NCI-H524 (cell line): Measurements from ENCODE around the gene ACTN2.

Experiments used
- DNase-seq, 2 experiments: peaks; one replicate each; lab custom pipeline; 2025; lab: John Stamatoyannopoulos, UW

ACTN2 gene

GRCh38 chr1:236773919-236774318 is 87.6 kb downstream of the ACTN2 start:
- no peak for DNase-seq

GRCh38 chr1:236774926-236775325 is 88.6 kb downstream of the ACTN2 start:
- DNase-seq = peak in 1 of 2 experiments; percentile 36

- no peak for DNase-seq
These were observed 93.0 kb downstream of the ACTN2 start for GRCh38 chr1:236779312-236779711.

GRCh38 chr1:236785477-236785876 is 99.2 kb downstream of the ACTN2 start:
- no peak for DNase-seq

GRCh38 chr1:236786453-236786852 is 100.2 kb downstream of the ACTN2 start:
- no peak for DNase-seq

GRCh38 chr1:236794585-236795034 is 108.3 kb downstream of the ACTN2 start:
- DNase-seq = no peak

- peak; percentile 96 to 99 for DNase-seq
These were observed 108.9 kb downstream of the ACTN2 start, which contains the start of gene MTR for GRCh38 chr1:236795035-236795756. TSS of gene MTR (plus strand) at chr1:236795292. CDS start at chr1:236795704, 412 bp downstream.

GRCh38 chr1:236795757-236796667 is 109.7 kb downstream of the ACTN2 start:
- DNase-seq = peak in 1 of 2 experiments; percentile 14

- no peak for DNase-seq
These were observed 112.7 kb downstream of the ACTN2 start for GRCh38 chr1:236799001-236799400.

- no peak for DNase-seq
These were observed 113.8 kb downstream of the ACTN2 start for GRCh38 chr1:236800002-236800620.

GRCh38 chr1:236800623-236801022 is 114.3 kb downstream of the ACTN2 start:
- no peak for DNase-seq

- DNase-seq = no peak
These were observed 116.0 kb downstream of the ACTN2 start for GRCh38 chr1:236802264-236802663.

- DNase-seq = no peak
These were observed 120.3 kb downstream of the ACTN2 start for GRCh38 chr1:236806634-236807033.

GRCh38 chr1:236808005-236808404 is 121.7 kb downstream of the ACTN2 start:
- no peak for DNase-seq

GRCh38 chr1:236808564-236809130 is 122.3 kb downstream of the ACTN2 start:
- no peak for DNase-seq

- DNase-seq = peak; percentile 61 to 79
These were observed 122.8 kb downstream of the ACTN2 start for GRCh38 chr1:236809148-236809547.

GRCh38 chr1:236810018-236810417 is 123.7 kb downstream of the ACTN2 start:
- no peak for DNase-seq

- DNase-seq = no peak
These were observed 126.2 kb downstream of the ACTN2 start for GRCh38 chr1:236812334-236813030.
